GM18507 (cell line): ENCODE results near the gene KREMEN2.
A peak's percentile ranks its signal among the peaks of the same experiment; 100 is the strongest.

Experiments used
- DNase-seq: peaks from one replicate; pipeline ENCODE4 v3.0.0; 2011; ENCODE audit warnings: low read depth; ENCODE audit not compliant: insufficient read length; ENCODE audit errors: extremely low spot score
- FAIRE-seq: peaks from 2 replicates; lab custom pipeline; 2011; peaks lifted over from hg19 to GRCh38; lab: Jason Lieb, UNC

KREMEN2 gene

DNA sequence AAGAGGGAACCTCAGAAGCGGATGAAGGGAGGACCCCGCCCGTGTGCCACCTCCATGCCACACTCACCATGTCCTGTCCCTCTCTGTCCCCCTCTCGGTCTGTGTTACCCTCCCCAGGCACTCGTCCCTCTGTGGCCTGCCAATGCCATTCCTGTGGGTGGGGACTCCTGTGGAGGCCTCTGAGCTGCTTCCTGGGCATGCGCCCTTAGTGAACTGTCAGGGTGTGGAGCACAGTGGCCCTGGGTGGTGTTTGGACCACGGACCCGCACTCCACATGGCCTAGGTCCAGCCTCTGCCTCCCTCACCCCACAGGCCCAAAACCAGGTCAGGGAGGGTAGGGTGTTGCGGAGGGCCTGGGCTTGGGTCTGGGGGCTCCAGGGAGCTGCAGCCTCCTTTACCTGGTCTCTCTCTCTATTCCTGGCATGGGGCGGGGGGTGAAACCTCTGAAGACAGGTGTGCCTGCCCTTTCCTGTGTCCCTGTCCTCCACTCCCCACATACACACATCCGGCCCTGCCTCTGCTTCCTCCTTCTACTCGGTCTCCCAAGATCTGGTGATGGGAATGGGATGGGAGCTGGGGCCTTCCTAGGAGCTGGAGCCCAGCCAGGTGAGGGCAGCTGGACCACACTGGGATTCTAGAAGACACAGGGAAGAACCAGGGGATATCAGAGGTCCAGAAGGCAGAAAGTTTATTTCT lies 27.6 kb downstream of the KREMEN2 start:
- FAIRE-seq: no peak
- DNase-seq: no peak

DNA sequence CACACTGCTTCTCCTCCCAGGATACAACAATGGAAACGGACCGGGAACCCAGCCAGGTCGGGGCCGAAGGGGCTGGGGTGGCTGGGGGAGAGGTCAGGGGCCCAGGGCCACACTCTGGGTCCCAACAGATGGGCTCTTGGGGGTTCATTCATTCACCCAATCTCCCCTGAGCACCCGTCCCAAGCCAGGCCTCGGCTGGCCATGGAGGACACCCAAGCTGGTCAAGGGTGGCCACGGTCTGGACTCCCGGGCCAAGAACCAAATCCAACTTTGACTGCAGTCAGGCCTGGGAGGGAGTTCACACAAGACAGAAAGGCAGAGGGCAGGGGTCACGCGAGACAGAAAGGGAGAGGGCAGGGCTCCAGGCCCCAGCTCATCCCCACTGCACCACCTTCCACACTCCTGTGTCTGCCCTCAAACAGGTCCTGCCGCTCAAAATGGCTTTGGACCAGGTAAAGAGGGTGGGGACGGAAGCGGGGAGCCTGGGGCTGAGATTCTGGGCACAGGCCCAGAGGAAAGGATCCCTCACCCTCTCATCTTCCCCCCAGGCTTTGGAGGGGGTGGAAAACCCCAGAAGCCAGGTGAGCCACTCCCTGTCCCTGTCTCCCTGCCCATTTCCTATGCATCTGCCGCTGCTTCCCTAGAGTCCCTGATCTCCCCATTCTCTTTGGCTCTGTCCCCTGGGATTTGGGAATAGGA lies 28.5 kb downstream of the KREMEN2 start:
- DNase-seq (no peak), FAIRE-seq (no peak)

DNA sequence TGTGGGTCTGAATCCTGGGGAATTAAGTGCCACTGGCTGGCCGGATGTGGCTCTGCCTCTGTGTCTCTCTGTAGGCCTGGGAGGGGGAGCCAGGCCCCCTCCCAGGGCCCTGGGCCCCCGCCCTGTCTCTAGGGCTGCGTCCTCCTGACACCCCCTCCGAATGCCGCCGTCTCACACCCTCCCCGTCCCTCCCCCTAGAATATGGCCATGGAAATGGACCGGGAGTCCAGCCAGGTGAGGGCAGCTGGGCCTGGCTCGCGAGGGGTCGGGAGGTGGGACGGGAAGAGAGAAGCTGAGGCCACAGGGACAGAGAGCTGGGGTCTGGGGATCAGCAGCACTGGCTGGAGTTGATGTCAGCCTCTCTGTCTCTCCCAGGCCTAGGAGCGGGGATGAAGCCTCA lies 32.2 kb downstream of the KREMEN2 start:
- FAIRE-seq: no peak

DNA sequence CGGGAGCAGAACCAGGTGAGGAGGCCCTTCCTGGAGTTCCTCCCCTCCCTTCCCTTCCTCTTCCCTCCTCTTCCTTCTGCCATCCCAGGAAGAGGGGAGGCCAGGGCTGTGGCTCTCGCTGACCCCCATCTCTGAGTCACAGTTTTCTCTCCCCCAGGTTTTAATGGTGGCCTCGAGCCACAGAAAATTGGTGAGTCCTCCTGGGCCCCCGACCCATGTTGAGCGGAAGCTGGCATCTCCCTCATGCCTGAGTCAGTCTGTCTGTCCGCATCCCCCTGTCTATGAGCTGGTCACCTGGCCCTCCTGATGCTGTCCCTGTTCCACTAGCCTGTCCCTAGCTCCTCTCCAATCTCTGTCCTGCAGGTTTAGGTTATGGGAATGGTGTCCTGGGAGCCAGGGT lies 35.9 kb downstream of the KREMEN2 start:
- no peak for DNase-seq
- FAIRE-seq: no peak

More for the DNA sequence above, 32.2 kb downstream of the KREMEN2 start:
- no peak for DNase-seq

DNA sequence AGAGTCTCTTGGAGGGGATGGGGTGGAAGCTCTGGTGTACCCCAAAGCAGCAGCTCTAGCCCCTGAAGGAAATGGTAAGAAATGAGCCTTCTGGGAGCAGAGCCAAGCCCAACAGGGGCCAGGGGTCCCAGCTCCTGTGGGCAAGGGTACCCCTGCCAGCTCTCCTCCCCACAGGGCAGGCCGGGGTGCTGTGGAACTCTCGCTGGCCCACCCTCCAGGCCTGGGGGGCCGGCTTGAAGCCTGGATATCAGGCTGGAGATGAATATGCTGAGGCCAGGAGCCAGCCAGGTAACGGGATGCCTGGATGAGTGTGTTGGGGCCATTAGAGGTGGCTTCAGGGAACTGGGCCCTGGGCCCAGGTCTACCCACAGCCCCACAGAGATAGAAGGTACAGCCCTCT lies 36.5 kb downstream of the KREMEN2 start:
- no peak for FAIRE-seq
- no peak for DNase-seq

DNA sequence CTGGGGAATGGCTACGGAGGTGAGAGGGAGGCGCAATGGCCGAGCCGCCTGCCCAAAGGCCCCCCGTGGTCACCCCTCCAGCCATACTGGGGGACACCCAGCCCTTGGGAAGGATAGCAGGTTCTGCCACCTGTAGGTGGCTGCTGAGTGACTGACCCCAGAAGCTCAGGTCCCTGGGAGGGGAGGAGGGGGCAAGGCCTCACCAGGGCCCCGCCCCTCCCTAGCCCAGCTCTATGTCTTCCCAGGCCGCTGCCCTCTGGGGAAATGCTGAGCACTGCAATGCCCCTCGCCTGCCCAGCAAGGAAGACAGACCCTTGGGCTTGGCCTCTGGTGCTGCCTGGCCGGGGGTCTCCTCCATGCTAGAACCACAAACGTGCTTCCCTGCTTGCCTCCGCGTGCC lies 37.2 kb downstream of the KREMEN2 start:
- FAIRE-seq: no peak
- no peak for DNase-seq

DNA sequence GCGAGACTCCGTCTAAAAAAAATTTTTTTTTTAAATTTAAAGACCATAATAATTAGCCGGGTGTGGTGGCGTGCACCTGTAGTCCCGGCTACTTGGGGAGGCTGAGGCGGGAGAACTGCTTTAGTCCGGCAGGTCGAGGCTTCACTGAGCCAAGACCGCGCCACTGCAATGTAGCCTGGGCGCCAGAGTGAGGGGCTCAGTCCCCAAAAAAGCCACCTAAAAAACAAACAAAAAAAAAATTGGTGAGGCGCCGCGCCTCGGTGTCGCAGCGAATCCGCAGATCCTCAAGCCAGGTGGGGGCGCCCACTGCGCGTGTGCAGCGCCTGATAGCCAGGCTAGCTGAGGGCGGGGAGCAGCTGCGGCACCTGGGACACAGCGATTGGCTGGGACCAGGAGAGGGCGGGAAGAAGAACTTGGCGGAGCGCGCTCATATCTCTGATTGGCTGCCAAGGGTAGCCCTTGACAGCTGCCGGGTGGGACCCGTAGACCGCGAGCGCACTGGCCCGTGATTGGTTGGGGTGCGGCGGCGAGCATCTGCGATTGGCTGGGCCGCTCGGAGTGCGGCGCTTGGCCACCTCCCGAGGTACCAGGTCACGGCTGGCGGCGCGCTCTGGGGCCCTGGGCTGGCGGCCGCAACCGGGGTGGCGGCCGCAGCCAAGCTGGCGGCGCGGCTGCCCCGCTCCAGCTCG lies 39.7 kb downstream of the KREMEN2 start:
- FAIRE-seq (peak; percentile 99), DNase-seq (peak; percentile 99)

DNA sequence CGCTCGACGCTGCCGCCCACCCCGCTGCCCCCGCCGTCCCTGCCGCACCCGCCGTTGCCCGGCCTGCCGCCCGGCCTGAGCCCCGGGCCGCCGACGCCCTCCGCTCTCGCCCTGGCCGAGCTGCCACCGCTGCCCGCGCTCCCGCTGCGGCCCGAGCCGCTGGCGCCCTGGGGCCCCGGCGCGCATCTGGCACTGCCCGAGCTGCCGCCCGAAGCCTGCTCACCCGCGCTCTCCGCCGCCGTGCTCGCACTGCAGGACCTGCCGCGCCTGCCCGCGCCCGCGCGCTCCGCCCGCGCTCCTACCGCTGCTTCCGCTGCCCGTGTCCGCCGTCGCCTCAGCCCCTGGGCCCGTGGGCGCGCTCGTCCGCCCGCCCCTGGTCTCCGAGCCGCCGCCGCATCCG lies 40.2 kb downstream of the KREMEN2 start:
- FAIRE-seq: no peak
- DNase-seq: no peak

DNA sequence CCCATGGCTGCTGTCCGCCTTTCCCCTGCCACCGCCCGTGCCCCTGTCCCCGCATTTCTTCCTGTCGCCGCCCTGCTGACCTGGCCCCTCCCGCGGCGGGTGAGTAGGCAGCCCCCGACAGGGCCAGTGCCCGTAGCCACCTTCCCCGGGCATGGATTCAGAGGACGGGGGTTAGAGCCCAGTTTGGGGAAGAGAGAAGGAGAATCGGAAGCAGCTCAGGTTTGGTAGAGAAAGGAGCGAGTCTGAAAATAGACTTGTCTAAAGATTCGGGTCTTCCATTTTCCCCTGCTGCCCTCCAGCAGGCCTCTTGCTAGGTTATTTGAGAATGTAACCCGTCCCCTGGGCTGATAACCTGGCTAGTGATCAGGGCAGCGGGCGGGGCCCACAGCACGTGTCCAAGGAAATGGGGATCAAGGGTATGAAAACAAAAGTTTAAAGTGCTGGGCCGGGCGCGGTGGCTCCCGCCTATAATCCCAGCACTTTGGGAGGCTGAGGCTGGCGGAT lies 40.8 kb downstream of the KREMEN2 start:
- DNase-seq (no peak), FAIRE-seq (no peak)

DNA sequence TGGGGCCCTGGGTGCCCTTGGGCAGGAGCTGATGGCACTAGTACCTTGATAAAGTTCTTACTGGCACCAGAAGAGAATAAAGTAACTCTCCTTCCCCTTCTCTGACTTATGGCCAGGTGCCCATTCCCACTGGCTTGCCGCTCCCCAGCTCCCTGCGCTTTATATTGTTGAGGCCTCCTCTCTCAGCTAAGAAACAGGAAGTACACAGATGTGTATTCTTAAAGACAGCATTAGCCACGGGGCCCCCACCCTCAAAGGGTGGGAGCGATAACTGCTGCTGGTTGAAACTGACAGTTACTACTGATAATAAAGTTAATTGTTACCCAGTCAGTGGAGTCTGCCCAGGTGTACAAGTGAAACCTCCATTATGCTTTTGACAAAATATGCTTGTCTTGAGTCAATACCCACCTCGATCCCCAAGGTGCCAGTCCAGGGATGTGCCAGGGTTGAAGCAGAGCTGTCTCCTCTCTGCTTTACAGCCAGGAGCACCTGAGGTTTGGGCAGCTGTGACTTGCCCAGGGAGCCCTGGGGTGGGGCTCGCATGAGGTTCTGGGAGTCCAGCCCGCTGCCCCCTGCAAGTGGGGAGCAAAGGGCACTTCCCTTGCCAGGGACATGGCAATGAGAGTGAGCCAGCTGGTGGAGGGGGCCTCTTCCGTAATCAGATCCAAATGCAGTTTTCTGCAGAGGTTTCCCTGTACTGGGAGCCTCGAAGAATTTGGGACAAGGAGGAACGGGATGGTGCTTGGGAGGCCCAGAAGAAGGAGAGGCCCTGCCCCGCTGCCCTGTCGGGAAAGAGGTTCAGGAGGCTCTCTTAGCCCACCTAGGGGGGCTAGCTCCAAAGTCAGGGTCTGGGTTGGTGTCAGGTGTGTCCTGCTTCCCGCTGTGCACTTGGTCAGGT lies 43.2 kb downstream of the KREMEN2 start:
- FAIRE-seq (peak; percentile 67), DNase-seq (no peak)

DNA sequence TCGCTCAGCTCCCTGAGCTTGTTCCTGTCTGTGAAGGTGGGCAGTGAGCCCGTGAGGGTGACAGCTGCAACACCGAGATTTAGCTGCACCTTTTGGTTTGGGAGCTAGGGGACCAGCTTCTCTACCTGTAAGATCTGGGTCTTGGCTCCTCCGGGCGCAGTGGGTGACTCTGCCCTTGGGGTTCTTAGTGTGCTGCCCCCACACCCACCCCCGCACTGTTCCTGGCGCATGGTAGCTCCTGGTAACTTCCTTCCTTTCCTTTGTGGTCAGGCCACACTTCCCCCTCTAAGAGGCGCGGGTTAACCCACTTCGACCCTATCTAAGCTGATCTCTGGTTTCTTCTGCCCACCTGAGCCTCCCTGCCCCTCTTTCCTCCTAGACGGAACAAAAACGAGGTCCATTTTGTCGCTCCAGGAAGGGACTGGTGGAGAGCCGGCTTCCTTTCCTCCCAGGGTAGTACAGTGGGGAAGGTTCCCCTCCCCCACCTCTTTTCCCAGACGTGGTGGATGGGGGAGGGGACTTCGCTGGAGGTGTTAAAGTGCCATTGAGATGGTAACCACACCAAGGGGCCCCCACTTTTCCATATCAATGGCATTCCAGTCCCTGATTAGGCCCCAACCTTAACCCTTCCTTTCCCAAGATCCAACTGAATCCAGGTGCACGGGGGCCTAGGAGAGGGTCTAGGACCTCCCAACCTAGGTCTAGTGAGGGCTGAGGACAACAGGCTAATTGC lies 44.0 kb downstream of the KREMEN2 start:
- FAIRE-seq (no peak), DNase-seq (no peak)

DNA sequence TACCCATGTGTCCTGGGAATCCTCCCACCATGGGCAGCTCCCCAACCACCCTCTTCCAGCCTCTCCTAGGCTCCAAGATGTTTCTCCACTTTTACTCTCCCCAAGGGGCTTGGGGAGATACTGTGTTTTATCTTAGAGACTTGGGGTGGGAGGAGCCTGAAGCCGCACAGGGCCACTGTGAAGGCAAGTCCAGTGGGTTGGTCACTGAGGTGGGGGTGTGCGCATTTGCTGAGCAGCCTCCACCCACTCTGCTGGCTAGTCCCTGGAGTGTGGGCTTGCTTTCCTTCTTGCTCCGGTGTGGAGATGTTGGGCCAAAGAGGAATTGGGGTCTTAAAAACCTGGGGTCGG lies 44.6 kb downstream of the KREMEN2 start:
- DNase-seq: no peak
- FAIRE-seq: no peak

DNA sequence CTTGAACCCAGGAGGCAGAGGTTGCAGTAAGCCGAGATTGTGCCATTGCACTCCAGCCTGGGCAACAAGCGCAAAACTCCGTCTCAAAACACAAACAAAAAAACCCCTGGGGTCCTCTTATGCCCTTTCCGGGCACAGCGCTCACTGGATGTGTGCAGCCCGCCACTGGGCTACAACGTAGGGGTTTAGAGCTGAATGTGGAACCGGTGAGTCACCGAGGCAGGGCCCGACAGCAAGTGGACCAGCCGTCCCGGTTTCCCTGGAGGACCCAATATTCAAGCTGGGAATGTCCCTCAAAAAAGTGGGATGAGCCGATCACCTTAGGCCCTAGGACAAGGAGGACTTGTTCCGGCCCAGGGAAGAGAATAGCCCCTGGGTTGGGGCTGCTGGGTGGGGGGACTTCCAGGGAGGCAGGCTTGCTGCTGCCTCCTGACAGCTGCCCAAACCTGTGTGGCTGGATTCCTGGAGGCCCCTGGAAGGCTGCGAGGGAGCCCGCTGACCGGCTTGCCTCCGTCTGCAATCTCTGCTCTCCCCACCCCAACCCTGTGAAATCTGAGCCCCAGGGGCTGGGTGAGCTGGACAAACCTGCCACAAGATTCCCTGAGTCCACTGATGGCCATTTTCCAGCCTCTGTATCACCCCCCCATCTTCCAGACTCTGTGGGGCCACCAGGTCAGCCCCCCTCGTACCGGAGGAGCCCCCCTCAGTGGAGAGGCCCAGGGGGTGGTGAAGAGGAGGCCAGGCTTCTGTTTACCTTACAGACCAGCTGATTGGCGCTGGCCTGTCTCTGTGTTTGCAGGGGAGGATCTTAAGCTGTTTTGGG lies 45.7 kb downstream of the KREMEN2 start:
- DNase-seq: no peak
- FAIRE-seq: no peak

DNA sequence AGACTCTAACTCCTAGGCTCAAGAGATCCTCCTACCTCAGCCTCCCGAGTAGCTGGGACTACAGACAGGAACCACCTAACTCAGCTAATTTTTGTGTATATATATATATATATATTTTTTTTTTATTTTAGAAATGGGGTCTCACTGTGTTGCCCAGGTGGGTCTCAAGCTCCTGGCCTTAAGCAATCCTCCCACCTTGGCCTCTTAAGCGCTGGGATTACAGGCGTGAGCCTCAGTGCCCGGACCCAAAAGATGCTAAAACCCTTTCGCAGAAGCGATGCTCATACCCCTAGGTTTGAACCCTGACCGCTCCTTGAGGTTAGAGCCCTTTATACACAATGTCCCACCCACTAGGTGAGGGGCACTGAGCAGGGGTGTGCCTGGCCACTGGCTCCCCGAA lies 46.4 kb downstream of the KREMEN2 start:
- FAIRE-seq: no peak
- no peak for DNase-seq

DNA sequence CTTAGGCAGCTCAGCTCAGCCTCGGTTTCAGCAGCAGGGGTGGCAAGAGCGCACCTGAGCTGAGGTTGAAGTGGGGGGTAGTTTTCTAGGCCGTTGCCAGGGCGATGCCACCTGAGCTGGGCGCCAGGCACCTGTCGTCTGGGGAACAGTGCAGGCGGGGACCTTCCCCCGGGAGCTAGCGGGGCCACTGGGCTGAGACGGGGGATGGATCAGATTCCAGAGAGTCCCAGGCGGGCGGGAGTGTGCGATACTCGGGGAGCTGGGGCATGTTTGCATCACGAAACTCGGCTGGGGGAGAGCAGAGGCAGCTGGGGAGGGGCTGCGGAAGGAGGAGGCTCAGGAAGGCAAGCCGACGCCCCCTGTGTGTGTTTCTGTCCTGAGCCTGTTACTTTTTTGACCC lies 48.2 kb downstream of the KREMEN2 start:
- FAIRE-seq (no peak), DNase-seq (no peak)

DNA sequence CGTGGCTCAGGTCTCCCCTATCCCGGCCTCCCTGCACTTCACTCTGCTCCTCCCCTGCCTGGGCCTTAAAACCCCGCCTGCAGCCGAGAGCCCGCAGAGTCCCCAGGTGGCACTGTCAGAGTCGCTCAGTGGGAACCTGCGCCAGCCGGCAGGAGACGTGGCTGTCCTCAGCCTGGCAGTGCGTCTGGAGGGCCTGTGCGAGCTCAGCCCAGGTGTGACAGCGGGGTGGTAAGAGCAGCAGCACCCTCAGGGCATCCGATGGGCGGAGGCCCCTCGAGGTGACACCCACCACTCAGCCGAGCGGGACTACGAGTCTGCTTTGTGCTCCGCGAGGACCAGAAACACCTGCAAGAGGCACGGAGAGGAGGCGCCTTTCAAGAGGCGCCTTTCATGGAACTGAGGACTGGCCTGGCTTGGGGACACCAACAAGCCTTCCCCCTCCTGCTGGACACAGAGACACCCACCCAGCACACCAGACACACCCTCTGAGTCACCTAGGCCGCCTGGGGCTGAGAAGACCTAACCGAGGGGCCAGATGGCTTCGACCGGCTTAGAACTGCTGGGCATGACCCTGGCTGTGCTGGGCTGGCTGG lies 48.8 kb downstream of the KREMEN2 start, which contains the start of gene CLDN9:
CLDN9 (plus strand) TSS at position 96 of the 593 bp plus-strand sequence; CDS start at position 536, 440 bp downstream.
- FAIRE-seq (no peak), DNase-seq (no peak)

DNA sequence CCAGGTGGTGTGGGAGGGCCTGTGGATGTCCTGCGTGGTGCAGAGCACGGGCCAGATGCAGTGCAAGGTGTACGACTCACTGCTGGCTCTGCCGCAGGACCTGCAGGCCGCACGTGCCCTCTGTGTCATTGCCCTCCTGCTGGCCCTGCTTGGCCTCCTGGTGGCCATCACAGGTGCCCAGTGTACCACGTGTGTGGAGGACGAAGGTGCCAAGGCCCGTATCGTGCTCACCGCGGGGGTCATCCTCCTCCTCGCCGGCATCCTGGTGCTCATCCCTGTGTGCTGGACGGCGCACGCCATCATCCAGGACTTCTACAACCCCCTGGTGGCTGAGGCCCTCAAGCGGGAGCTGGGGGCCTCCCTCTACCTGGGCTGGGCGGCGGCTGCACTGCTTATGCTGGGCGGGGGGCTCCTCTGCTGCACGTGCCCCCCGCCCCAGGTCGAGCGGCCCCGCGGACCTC lies 49.4 kb downstream of the KREMEN2 start:
- DNase-seq: no peak
- no peak for FAIRE-seq
